AG08395 (cell line): ENCODE results near the gene MS4A6E.
A peak's percentile ranks its signal among the peaks of the same experiment; 100 is the strongest.
"Not testable (repeated sequence)": the region's sequence is repeated elsewhere in the genome, so short reads cannot be mapped to it uniquely, and the experiment has no call there.

ENCODE experiments used
- DNase-seq: peaks from one replicate; pipeline ENCODE4 v3.0.0; 2012; ENCODE audit warnings: mixed read lengths, low spot score

The MS4A6E gene

GRCh38 chr11:60336767-60337391 is 9.8 kb downstream of the MS4A6E start:
- DNase-seq: no peak

- DNase-seq: no peak
Measured at GRCh38 chr11:60338053-60338452, 11.0 kb downstream of the MS4A6E start.

DNA sequence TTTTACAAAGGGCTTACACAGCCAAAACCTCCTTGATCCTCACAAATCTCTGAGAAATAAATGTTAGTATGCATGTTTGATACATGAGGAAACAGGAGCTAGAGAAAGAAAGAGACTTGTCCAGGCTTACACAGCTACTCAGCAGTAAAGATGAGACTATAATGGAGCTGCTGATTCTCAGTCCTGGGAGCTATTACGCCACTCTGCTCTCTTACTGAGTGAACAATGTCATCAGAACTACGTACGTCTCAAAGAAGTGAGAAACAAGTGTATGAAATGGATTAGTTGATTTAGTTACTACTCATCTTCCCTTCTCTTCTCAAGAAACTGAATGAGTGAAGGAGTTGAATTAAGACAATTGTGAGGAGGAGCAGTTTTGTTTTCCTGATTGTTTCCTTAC is 12.3 kb downstream of the MS4A6E start:
- no peak for DNase-seq

DNA sequence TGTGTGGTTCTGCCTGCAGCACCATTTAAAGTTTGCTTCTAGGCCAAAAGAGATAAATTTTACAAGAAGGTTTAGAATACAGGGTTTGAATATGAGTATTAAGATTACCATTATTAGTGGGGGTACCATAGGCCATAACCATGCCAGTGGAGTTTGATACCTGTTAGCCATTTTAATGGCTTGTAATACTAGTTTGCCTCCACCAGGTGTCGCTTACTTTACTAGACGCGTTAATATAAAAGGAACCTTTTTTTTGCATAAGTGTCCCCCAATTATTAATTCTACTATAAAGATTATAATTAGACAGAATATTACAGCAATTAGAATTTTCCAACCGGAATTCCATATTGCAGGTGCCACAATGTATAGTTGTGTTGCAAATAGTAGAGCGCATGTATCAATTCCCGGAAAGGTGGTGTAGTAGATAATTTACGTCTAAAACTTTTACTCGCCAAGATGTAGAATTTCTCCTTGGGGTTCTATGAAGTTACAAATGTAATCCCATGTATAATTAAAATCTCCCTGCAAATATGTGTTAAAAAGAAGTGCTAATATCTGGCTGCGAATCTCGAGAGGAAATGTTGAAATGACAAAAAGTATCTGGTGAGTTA is 16.1 kb downstream of the MS4A6E start:
- DNase-seq: no peak

DNA sequence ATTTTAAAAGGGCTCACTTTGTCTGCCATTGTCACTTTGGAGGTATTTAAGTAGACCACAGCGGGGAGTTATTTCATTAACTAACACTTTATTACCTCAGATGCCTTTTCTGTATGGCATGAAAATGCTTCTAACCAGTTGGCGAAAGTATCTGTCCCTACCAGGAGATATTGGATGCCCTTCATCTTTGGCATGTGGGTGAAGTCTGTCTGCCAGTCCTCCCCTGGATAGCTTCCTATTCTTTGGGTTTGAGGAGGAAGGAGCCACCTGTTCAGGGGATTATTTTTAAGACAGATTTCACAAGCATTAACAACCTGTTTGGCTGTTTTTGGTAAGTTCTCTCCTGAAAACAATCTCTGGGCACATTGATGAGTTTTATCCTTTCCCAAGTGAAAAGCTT is 17.1 kb downstream of the MS4A6E start:
- no peak for DNase-seq

DNA sequence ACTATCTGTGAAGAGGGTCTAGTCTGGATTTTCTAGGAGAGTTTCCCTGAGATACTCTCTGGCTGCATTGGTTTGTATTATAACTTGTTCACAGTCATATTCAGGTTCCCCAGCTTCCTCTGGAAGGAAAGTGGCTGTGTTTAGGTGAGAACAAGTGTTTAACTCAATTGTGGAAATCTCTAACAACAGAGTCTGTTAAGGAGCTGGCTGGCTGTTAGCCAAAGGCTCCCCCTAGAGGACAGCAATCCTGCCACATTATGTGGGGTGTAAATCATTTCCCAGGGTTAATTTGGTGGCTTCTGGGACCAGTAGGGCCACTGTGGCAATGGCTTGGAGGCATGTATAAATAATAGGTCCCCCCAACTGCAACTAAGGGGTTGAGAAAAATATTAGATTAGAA is 18.4 kb downstream of the MS4A6E start:
- no peak for DNase-seq

DNA sequence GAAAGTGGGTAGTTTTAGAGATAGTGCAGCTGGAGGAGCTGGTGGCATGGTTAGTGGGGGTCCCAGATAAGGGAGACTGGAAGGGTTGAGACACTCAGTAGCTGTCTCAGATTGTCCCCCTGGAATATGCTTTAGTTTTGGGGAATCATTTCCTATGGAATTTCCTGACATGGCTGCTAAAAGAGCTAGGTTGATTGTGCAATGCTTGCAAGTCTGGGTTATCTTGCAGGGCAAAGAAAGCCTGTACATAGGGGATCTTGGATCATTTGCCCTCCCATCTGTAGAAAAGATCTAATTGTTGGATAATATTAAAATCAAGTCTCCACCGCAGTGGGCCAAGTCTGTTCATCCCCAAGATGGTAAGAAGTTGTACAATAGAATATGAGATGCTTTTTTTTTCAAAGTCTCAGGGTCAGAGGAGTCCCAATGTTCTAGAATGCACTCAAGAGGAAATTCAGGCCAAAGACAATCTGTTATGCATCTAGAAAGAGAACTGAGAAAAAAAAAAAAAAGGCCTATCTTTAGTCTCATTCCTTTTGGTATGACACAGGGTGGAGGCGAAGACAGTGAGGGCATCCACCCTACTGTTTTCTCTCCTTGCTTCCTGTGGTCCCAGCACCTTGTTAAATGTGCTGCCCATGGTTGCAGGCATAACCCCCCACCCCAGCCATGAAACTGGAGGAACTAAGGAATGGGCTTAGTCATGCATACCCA is 20.2 kb downstream of the MS4A6E start:
- DNase-seq: no peak

GRCh38 chr11:60348116-60348515 is 21.1 kb downstream of the MS4A6E start:
- DNase-seq: no peak

GRCh38 chr11:60349990-60350389 is 22.9 kb downstream of the MS4A6E start:
- no peak for DNase-seq

- DNase-seq: no peak
Measured at GRCh38 chr11:60357771-60358170, 30.7 kb downstream of the MS4A6E start.

DNA sequence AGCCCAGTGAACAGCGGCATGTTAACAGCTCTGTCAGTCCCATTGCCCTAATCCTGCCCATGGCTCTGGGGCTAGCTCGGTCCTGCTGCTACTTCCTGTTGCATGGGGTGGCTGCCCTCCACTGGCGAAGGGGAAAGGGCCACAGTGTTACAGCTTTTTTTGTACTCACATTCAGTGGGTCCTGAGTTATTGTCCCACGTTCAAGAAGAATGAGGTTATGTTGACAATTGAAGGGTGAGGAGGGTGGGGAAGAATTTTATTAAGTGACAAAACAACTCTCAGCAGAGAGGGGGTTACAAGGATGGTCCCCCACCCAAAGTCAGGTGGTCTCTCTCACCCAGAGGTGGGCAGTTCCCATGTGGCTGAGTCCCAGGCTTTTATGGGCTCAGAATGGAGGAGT is 33.6 kb downstream of the MS4A6E start:
- no peak for DNase-seq

GRCh38 chr11:60362241-60362640 is 35.2 kb downstream of the MS4A6E start:
- DNase-seq: no peak

GRCh38 chr11:60363542-60364470 is 36.8 kb downstream of the MS4A6E start:
- peak; percentile 53 for DNase-seq

DNA sequence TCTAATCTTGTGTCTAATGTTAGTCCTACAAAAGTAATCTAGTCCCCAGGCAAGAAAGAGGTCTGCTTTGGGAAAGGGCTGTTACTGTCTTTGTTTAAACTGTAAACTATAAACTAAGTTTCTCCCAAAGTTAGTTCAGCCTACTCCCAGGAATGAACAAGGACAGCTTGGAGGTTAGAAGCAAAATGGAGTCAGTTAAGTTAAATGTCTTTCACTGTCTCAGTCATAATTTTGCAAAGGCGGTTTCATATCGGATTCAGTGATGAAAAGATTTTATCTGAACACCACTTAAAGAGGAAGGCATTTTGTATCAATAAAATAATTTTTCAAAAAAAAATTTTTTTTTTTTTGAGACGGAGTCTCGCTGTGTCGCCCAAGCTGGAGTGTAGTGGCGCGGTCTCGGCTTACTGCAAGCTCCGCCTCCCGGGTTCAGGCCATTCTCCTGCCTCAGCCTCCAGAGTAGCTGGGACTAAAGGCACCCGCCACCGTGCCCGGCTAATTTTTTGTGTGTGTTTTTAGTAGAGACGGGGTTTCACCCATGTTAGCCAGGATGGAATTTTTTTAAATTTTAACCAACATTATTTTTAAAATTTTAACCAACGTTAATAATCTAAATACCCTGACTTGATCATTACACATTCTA is 39.3 kb downstream of the MS4A6E start:
- DNase-seq: not testable (repeated sequence)

DNA sequence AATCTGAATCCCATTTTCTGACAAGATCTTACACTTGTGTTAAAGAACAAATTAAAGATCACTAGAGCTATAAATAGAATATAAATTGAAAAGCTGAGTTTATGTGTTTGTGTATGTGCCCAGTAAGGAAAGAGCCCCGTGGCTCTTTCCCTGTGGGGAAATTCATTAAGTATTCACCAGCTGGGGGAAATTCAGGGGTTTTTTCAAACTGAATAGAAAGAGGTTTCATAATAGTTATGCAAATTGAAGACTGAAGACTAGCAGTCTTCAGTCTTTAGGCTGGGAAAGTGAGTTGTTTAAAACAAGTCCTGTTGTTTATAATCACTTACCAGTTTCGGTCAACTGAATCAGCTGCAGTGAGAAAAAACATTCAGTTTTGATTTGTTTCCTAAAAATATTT is 40.0 kb downstream of the MS4A6E start:
- no peak for DNase-seq

- DNase-seq: no peak
Measured at GRCh38 chr11:60367896-60368295, 40.8 kb downstream of the MS4A6E start.

- DNase-seq: no peak
Measured at GRCh38 chr11:60370252-60370810, 43.3 kb downstream of the MS4A6E start.

DNA sequence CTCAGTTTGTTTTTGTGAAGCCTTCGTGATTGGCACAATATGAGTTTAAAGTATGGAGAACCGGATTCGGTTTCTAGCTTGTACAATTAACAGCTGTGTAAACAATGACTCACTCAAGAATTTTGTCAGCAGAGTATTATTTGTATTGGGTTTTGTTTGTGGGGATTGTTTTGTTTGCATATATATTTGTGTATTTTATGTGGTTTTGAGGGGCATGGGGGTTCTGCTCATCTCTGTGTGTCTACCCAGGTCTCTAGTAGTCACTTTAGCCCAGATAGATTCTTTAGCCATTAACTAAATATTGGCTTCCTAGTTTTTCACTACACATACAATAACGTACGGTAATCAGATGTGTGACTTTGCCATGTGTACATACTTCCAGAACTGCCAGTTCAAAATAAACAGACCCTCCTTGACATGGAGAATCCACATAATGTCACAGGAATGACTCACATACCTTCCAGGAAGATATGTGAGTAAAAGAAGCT is 43.8 kb downstream of the MS4A6E start:
- DNase-seq: no peak

- DNase-seq: no peak
Measured at GRCh38 chr11:60371386-60371785, 44.3 kb downstream of the MS4A6E start.

DNA sequence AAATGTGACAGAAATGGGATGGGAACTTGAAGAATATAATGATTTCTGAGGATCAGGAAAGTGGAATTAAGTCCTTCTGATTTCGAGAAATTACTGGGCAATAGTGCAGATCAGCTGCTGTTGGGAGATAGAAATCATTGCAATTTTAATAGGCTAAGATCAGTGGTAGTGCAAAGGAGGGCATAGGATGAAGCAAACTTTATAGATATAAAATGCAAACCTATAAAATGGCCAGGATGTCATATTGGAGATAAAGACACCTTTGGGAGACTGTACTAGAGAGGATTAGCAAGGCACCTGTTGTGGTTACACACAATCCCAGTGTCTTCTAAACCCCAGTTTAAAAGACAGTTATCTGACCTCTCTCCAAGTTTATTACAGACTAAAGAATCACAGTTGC is 44.8 kb downstream of the MS4A6E start:
- DNase-seq: no peak

DNA sequence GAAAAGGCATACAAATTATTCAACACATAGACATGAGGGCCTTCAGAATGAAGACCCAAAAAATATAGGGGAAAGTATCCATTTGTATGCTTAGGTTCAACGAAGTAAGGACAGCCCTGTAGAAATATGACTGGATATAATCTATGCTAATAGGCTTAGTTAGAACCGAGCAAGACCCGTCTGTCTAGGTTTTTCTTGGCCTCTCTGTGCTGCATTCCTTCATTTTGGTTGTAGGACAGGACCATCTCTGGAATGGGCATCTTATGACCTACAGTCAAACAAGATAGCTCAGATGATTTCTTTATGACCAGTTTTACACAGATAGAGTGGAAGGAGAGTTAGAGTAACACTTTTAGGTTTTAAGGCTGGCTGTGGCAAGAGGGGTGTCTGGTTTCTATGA is 45.7 kb downstream of the MS4A6E start:
- no peak for DNase-seq
